Dermis blood vessel endothelial cell (primary cell): ENCODE results near the gene ST3GAL3. TPM values are rescaled to one million over a fixed set of nuclear protein-coding genes. Genes with fewer than 3 reads are reported as not detected.
A peak's percentile ranks its signal among the peaks of the same experiment; 100 is the strongest.

ENCODE experiments used
- DNase-seq: peaks from one replicate; pipeline ENCODE4 v3.0.0; 2010
- total RNA-seq: library from RNA; depleted of rRNA; stranded (reverse); fragments of >200 nt; gene quantifications from 2 replicates; pipeline ENCODE4 v1.2.3, GENCODE V29; 2014

ST3GAL3 gene
- total RNA-seq, 1 donor from 2014 or later, result 14.6 TPM

DNA sequence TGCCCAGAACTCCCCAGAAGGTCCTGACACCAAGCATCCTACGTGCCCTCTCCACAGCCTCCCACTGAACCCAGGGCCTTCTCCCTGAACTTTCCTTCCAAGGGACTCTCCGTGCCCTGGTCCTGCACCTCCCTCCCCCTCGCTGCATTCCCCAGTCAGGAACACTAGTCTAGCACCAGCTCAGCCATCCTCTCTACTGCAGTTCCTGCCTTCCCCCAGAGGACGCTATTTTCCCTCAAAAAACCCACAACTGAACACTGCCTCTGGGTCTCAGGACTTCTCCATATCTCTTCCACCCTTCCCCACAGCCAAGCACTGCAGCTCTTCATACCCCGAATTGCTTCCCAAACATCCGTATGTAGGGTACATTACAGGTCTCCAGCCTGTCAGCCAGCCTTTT is 213.7 kb downstream of the ST3GAL3 start:
- DNase-seq, result no peak

DNA sequence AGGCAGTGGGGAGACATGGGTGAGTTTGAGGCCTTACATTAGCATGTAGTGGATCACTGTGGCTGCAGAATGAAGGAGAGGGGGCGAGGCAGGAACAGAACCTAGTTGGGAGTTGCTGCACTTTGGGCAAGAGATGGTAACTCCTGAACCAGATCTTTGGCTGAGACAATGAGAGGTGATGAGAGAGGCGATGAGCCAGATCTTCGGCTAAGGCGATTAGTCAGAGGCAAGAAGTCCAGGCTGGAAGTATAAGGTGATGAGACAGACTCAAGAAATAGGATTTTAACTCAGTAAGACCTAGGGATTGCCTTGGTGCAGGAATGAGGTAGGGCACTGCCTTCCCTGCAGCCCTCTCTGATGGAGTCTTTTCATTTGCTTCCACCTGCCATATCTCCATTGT is 217.2 kb downstream of the ST3GAL3 start:
- no peak for DNase-seq

DNA sequence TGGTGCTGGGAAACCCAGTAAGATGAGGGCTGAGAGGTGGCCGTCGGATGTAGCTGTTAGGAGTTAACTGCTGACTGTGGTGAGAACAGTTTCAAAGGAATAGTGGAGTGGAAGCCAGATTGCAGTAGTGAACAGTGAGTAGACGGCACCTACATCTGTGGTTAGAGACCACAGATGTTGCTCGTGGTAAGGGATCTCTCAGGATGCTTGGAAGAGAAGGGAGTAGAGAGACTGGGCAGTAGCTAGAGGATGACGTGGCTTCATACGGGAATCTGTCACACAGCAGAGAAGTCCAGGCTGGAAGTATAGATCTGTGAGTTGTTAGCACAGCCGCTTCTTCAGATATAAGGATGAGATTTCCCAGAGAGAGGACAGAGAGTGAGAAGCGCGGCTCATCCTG is 218.5 kb downstream of the ST3GAL3 start:
- DNase-seq, result no peak

DNA sequence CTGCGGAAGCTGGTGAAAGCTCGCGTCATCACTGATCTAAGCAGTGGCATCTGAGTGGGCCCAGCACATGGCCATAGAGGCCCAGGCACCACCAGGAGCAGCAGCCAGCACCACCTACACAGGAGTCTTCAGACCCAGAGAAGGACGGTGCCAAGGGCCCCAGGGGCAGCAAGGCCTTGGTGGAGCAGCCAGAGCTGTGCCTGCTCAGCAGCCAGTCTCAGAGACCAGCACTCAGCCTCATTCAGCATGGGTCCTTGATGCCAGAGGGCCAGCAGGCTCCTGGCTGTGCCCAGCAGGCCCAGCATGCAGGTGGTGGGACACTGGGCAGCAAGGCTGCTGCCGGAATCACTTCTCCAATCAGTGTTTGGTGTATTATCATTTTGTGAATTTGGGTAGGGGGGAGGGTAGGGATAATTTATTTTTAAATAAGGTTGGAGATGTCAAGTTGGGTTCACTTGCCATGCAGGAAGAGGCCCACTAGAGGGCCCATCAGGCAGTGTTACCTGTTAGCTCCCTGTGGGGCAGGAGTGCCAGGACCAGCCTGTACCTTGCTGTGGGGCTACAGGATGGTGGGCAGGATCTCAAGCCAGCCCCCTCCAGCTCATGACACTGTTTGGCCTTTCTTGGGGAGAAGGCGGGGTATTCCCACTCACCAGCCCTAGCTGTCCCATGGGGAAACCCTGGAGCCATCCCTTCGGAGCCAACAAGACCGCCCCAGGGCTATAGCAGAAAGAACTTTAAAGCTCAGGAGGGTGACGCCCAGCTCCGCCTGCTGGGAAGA is 223.0 kb downstream of the ST3GAL3 start:
- DNase-seq, result peak; percentile 33

DNA sequence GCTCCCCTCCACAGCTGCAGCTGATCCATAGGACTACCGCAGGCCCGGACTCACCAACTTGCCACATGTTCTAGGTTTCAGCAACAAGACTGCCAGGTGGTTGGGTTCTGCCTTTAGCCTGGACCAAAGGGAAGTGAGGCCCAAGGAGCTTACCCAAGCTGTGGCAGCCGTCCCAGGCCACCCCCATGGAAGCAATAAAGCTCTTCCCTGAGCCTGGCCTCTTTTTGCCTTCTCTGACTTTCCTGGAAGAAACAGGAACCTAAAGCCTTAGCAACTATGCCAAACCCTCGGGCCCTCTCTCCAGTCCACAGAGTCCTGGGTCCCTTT is 223.6 kb downstream of the ST3GAL3 start:
- DNase-seq, result no peak

DNA sequence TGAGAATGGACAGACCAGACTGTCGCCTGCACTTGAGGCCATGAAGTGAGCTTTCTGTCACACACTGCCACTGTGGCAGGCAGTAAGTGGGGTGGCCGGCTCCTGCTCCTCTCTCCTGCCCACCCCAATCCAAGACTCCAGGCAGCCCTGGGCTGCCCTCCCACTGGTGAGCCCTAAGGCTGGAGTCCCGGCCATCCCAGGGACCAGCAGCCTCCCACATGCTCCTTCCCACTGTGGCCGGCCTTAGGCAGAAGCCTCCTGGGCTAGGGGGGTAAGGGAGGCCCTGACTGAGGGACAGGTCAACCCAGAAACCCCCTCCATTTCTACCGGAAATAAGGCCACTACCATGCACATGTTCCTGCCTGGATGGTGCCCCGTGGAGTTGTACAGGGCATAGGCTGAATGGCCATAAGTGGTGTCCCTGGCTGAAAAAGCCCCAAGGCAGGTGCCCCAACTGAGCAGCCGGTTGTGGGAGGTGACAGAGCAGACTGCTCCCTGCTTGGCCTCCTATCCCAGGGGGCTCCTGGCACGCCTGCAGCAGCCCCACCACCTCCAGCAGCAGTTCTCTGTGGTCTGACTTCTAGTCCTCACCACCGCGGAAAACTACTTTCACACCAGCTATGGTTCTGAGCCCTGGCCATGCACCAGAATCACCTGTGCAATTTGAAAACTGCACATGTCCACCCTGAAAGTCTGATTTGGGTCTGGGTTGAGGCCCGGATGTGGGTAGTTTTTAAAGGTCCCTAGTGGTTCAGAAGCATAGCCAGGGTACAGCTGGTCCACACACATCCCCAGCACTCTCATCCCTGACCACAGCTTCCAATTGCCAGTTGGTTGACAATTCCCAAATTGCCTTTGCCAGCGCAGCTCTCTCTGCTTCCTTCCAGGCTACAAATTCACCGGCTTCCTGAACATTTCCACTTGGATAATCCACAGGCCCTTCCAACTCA is 224.7 kb downstream of the ST3GAL3 start:
- no peak for DNase-seq

DNA sequence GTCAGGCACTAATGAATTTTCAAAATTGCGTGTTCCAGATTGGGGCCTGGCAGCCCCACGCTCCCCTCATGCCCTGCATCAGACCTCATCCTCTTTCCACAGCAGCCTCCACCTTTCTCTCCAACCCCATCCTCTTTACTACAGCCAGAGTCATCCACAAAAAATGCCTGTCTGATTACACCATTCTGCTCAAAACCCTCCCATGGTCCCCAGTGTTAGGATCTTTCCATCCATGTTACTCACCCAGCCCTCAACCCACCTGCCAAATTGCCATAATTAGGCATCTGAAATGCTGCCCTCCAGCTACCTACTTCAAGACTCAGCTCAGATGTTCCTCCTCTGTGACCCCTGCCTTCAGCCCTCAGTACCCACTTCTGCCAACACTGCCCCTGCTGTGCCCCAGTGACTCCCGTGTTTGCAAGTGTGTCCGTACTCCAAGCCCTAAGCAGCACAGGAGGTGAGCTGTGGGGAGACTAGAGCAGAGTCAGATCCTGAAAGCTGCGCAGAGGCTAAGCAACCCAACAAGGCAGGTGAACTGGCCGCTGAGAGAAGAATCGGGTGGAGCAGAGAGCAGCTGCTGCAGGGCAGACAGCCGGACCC is 225.6 kb downstream of the ST3GAL3 start:
- DNase-seq, result no peak

DNA sequence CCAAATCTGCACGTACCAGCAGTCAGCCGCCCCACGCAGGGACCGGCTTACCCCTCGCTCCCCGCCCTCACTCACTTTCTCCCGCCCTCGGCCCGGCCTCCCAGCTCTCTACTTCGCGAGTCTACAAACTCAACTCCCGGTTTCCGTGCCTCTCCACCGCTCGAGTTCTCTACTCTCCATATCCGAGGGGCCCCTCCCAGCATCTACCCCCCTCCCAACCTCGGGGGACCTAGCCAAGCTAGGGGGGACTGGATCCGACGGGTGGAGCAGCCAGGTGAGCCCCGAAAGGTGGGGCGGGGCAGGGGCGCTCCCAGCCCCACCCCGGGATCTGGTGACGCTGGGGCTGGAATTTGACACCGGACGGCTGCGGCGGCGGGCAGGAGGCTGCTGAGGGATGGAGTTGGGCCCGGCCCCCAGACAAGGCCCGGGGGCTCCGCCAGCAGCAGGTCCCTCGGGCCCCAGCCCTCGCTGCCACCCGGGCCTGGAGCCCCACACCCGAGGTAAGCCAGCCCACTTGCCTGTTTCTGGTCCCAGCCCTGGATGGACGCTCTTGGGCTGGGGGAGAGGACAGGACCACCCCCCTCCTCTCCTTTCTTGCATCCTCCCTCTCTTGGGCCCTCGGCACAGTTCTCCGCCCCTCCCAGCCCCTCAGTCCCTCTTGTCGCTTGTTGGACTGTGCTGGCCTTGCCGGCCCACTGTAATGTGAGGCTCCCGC is 226.2 kb downstream of the ST3GAL3 start, which contains the start of gene ARTN:
TSS of gene ARTN (plus strand) at position 416 of the 715 bp plus-strand sequence. CDS start 1,856 bp downstream, outside the sequence.
- DNase-seq, result peak; percentile 16

DNA sequence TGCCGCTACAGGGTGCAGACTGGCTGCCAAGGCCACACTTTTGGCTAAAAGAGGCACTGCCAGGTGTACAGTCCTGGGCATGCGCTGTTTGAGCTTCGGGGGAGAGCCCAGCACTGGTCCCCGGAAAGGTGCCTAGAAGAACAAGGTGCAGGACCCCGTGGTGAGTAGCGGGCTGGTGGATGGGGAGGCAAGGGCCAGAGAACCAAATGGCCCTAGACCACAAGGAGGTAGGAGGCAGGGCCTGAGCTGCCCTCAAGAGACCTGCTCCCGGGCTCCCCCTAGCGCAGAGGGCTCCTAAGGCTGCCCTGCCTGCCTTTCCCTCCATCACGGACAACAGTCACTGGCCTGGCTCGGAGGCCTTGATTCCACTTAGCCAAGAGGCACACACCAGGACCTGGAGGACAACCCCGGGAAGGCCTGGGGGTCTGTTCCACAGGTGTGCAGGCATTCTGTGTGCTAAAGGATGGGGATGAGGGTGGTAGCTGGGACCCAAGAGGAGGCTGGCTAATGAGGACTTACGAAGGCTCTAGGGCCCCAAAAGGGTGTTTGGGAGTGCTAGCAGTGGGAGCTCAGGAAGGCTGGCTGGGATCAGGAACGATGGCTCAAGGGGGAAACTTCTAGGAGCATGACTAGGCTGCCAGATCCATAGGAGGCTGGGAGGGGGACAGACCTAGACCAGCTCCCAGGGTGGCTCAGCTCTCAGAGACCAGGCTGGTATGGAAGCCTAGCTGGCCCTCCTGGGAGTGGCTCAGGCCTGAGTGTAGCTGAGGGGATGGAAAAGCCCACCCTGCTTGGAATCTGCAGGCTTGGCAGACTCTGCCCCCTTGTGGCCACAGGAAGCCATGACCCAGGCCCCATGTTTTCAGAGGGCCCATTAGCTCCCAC is 227.0 kb downstream of the ST3GAL3 start:
- peak; percentile 71 for DNase-seq

DNA sequence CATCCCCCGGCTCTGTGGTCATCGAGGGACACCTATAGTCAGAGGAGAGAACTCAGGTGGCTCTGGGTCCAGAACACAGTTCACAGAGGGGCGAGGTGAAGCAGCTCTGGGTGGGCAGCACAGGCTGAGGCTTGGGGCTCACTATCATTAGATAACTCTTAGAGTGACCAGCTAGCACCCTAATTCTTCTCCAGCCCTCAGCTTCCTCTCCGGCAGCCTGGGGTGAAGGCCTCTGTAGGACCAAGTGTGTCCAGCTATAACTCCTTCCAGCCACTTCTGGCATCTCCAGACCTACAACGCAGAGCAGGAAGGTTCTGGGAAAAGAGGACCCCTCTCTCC is 227.6 kb downstream of the ST3GAL3 start:
- no peak for DNase-seq

DNA sequence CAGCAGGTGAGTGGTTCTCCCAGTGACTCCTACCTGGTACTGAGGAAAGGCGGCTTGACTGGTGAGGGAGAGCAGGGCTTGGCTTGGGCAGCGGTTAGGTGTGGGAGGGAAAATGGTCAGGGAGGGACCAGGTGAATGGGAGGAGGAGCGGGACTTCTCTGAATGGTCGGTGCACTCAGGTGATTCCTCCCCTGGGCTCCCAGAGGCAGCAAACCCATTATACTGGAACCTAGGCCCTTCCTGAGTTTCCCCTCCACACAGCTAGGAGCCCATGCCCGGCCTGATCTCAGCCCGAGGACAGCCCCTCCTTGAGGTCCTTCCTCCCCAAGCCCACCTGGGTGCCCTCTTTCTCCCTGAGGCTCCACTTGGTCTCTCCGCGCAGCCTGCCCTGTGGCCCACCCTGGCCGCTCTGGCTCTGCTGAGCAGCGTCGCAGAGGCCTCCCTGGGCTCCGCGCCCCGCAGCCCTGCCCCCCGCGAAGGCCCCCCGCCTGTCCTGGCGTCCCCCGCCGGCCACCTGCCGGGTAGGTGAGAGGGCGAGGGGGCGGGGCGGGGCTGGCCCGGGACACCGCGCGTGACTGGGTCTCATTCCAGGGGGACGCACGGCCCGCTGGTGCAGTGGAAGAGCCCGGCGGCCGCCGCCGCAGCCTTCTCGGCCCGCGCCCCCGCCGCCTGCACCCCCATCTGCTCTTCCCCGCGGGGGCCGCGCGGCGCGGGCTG is 228.5 kb downstream of the ST3GAL3 start:
- no peak for DNase-seq

DNA sequence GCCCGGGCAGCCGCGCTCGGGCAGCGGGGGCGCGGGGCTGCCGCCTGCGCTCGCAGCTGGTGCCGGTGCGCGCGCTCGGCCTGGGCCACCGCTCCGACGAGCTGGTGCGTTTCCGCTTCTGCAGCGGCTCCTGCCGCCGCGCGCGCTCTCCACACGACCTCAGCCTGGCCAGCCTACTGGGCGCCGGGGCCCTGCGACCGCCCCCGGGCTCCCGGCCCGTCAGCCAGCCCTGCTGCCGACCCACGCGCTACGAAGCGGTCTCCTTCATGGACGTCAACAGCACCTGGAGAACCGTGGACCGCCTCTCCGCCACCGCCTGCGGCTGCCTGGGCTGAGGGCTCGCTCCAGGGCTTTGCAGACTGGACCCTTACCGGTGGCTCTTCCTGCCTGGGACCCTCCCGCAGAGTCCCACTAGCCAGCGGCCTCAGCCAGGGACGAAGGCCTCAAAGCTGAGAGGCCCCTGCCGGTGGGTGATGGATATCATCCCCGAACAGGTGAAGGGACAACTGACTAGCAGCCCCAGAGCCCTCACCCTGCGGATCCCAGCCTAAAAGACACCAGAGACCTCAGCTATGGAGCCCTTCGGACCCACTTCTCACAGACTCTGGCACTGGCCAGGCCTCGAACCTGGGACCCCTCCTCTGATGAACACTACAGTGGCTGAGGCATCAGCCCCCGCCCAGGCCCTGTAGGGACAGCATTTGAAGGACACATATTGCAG is 229.3 kb downstream of the ST3GAL3 start:
- peak; percentile 56 for DNase-seq

DNA sequence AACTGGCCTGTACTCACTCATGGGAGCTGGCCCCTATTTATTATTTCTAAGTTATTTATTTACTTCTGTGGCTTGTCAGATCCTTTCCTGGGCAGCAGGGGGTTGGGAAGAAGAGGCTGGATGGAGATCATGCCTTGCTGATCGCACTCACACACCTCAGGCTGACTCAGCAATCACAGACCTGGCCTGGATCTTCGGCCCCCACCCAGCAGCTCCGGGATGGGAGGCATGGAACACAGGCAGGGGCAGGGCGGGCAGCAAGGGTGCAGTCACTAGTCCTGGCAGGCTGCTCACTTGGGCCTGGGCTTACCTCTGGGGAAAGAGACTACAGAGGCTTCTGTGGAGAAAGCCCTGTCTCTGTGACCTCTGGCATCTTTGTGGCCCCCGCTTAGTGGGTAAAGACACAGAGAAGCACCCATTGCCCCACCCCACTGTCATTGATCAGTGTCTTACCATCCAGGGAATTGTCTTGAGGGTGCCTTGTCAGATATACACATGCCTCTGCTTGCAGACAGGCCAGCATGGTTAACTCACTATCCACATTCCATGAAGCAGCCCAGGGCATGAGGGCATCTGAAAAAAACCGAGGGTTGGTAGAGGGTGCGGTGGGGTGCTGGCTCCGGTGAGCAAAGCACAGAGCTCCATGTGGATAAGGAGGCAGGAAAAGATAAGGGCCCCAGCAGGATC is 230.0 kb downstream of the ST3GAL3 start:
- DNase-seq, result no peak

DNA sequence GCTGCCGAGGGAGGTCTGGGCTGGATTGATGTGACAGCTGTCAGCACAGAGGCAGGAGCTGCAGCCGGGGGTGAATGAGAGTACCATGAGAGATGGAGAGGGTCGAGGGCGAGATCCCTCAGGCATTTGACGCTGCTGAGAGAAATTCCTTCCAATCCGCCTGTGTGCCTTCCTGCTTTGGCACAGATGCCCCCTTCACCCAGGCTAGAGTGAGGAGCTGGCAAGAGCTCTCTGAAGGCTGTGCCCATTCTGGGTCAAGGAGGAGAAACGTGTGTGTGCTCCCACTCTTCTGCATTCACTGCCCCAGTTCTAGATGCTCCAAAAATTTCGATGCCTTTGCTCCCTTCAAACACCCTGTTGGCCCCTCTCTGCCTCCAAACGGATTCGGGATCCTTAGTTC is 231.0 kb downstream of the ST3GAL3 start:
- no peak for DNase-seq

DNA sequence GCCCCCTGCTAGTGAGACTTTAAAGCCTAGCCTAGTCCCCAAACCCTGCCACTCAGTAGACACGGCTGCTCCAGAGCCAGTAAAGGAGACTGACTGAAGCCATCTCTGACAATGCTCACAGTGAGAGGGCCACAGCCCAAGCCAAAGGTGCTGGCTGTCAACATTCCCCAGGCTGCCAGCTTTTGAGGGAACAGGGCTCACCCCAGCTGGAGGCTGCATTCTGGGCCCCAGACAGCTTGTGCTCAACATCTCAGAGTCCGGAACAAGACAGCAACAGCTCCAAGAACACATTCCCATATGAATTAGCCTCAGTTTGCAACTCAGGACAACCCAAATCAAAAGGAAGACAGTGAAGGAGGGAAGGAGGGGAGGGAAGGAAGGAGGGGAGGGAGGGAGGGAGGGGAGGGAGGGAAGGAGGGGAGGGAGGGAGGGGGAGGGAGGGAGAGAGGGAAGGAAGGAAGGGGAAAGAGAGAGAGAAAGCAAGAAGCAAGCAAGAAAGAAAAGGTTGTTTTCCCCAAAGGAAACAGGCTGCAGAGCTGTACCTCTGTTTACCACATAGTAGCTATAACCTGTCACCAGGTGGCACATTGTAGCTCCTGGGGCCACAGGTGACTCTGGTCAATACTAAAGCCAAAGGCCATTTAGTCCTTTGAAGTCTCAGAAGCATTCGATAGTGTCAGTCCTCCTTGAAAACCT is 231.7 kb downstream of the ST3GAL3 start:
- no peak for DNase-seq

DNA sequence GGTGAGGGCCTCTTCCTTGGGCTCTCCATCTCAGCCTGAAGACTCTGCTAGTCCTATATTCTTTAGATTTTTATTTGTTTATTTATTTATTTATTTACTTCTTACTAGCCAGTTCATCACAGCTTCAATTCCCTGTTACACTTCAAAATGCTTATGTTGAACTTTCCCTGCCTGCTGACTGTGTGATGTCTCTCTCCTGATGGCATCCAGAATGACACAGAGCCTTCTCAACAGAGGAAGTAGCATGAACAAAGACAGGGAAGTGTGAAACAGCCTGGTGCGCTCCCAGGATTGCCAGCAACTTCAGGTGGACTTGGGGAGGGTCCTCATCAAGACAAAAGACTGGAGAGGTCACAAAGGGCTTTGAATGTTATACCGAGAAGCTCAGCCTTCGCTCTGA is 235.1 kb downstream of the ST3GAL3 start:
- no peak for DNase-seq

DNA sequence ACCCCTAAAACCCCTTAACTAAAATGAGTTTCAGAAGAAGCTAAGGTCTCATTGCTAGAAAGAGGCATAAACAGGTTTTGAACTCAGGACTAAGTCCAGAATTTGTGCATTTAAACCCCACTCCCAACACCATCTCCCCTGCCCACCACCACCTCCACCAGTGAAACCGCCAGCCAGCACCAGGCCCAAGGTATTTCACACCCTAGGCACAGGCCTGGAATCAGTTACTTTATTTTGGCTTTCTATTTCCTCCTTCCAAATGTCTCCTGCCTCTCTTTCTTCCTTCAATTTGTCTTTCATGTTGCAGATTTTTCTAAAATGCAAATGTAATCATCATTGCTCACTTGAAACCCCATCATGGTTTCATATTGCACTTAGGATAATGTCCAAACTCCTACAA is 237.5 kb downstream of the ST3GAL3 start:
- DNase-seq, result no peak

DNA sequence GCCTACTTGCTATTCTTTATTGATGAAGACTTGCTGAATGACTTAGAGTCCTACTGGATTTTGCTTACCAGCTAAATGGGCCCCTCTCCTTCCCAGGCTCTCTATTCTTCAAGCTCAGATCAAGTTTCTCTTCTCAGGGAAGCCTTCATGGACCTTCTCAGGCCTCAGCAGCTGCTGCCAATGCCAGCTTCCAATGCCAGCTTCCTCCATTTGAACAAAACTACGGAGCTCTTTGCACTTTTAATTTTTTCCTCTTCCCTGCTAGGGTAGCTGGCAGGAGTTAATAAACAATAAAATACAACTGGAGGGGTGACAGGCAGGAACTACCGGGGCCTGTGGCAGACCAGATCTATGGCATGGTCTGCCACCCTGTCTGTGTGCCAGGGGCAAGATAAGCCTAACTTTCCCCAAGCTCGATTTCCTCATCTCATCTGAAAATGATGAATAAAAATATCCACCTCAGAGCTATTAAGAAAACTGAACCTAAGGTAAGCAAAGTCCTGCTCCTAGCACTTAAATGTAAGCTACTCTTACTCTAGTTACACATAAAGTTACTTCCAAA is 238.4 kb downstream of the ST3GAL3 start:
- no peak for DNase-seq
